Fibroblast of lung (primary cell): ENCODE data around the gene SNRPD3. TPM values are rescaled to one million over a fixed set of nuclear protein-coding genes. Genes with fewer than 3 reads are reported as not detected.

Experiments used
- DNase-seq, 2 donors: peaks; one replicate each; pipeline versions ENCODE4 v3.0.0 to v3.0.0-alpha.2; 2010; ENCODE audit warnings: low read depth in 2 of 2
- H2AFZ ChIP-seq: 2 replicates; pipeline ENCODE4 v1.5.1; 2012; ENCODE audit warnings: low read length, control low read depth, inconsistent platforms
- H3K27ac ChIP-seq: 2 replicates; pipeline ENCODE4 v1.5.1; 2011; ENCODE audit warnings: low read length, control low read depth; ENCODE audit not compliant: insufficient read depth
- H3K27me3 ChIP-seq: 2 replicates; pipeline ENCODE4 v1.5.1; 2011; ENCODE audit warnings: mild to moderate bottlenecking, low read length; ENCODE audit not compliant: control insufficient read depth, insufficient read depth
- H3K36me3 ChIP-seq: 2 replicates; pipeline ENCODE4 v1.5.1; 2011; ENCODE audit warnings: low read length; ENCODE audit not compliant: control insufficient read depth, insufficient read depth
- H3K4me1 ChIP-seq: 2 replicates; pipeline ENCODE4 v1.5.1; 2011; ENCODE audit warnings: low read length; ENCODE audit not compliant: control insufficient read depth, insufficient read depth; ENCODE audit errors: extremely low read depth
- H3K4me2 ChIP-seq: 2 replicates; pipeline ENCODE4 v1.5.1; 2011; ENCODE audit warnings: low read length, control low read depth; ENCODE audit not compliant: insufficient read depth; ENCODE audit errors: extremely low read depth
- H3K4me3 ChIP-seq, 4 experiments: fragments of 200-600 bp in 1 of 4; sonication (generic) in 1 of 4; replicated peaks in 1 of 4; 2 replicates each; pipeline ENCODE4 v1.5.1; 2011 to 2016; ENCODE audit warnings: low read length in 4 of 4, low read depth in 3 of 4, mild to moderate bottlenecking in 3 of 4, control low read depth in 2 of 4, inconsistent platforms in 1 of 4, mixed read lengths in 1 of 4; ENCODE audit not compliant: insufficient read depth in 1 of 4; ENCODE audit errors: control extremely low read depth in 1 of 4
- H3K79me2 ChIP-seq: 2 replicates; pipeline ENCODE4 v1.5.1; 2012; ENCODE audit warnings: mild to moderate bottlenecking, low read length, inconsistent platforms; ENCODE audit not compliant: control insufficient read depth, insufficient read depth
- H3K9ac ChIP-seq: 2 replicates; pipeline ENCODE4 v1.5.1; 2011; ENCODE audit warnings: mild to moderate bottlenecking, low read length, control low read depth; ENCODE audit not compliant: insufficient read depth
- H3K9me3 ChIP-seq: 2 replicates; pipeline ENCODE4 v1.5.1; 2012; ENCODE audit warnings: low read depth, low read length; ENCODE audit not compliant: control insufficient read depth, insufficient read depth
- H4K20me1 ChIP-seq: 2 replicates; pipeline ENCODE4 v1.5.1; 2011; ENCODE audit warnings: low read length; ENCODE audit not compliant: control insufficient read depth, insufficient read depth; ENCODE audit errors: extremely low read depth
- CTCF ChIP-seq, 2 donors: IDR thresholded peaks in 1 of 2; conservative IDR thresholded peaks in 1 of 2; 1 replicate in 1 of 2; 2 replicates in 1 of 2; pipeline ENCODE4 v1.5.1; 2011 to 2012; ENCODE audit warnings: low read length in 2 of 2, control low read depth in 1 of 2, inconsistent platforms in 1 of 2, low read depth in 1 of 2, mild to moderate bottlenecking in 1 of 2
- EZH2 ChIP-seq: IDR thresholded peaks from 2 replicates; pipeline ENCODE4 v1.5.1; 2012; ENCODE audit warnings: low read length, control low read depth, mild to moderate bottlenecking; ENCODE audit errors: missing control alignments
- polyA plus RNA-seq, 2 donors: library from polyadenylated mRNA; depleted of rRNA in 1 of 2; stranded (reverse) in 1 of 2; unstranded in 1 of 2; fragments of >200 nt; gene quantifications; 2 replicates each; pipeline ENCODE4 v1.2.1, GENCODE V29; 2011 to 2012; ENCODE audit warnings: missing spikeins in 1 of 2
- total RNA-seq: library from RNA; depleted of rRNA; stranded (reverse); fragments of >200 nt; gene quantifications from 2 replicates; pipeline ENCODE4 v1.2.1, GENCODE V29; 2014

The SNRPD3 gene
- total and polyA plus RNA-seq, 2 donors (not counting 1 experiment from before 2014, with no cell fraction given), result 114 to 151 TPM

- Histone ChIP-seq H3K9ac (no peak overlapping the region), H3K79me2 (no peaks in the 10 kb centered on the region), H3K9me3 (no peaks in the 10 kb centered on the region), H3K27ac (no peak overlapping the region), H3K4me3 (no peak overlapping the region), H3K27me3 (no peaks in the 10 kb centered on the region), H3K36me3 (peaks cover 4% of the 10 kb centered on the region), H2AFZ (no peak overlapping the region), H4K20me1 (no peaks in the 10 kb centered on the region), H3K4me2 (no peak overlapping the region), H3K4me1 (peaks cover 4% of the 10 kb centered on the region)
- no peak for DNase-seq
- TF ChIP-seq EZH2, result no peak
Observed at GRCh38 chr22:24585927-24586546, 30.2 kb downstream of the SNRPD3 start.

GRCh38 chr22:24587251-24587650 lies 31.5 kb downstream of the SNRPD3 start:
- Histone ChIP-seq H3K9me3 (no peaks in the 10 kb centered on the region), H3K79me2 (no peaks in the 10 kb centered on the region), H3K9ac (no peak overlapping the region), H3K27me3 (no peaks in the 10 kb centered on the region), H3K27ac (no peak overlapping the region), H3K4me3 (no peak overlapping the region), H4K20me1 (no peaks in the 10 kb centered on the region), H2AFZ (no peak overlapping the region), H3K4me2 (no peak overlapping the region), H3K4me1 (peaks cover 4% of the 10 kb centered on the region), H3K36me3 (peaks cover 4% of the 10 kb centered on the region)
- DNase-seq, result no peak
- no peak for TF ChIP-seq CTCF (conservative IDR thresholded peaks at IDR 0.05 in 1 of 2, IDR thresholded peaks at IDR 0.05 in 1 of 2; ENCODE audit: low read depth in 1 of 2, low read length in 2 of 2)
- TF ChIP-seq EZH2, result no peak

GRCh38 chr22:24587948-24588347 lies 32.1 kb downstream of the SNRPD3 start:
- Histone ChIP-seq H4K20me1 (no peaks in the 10 kb centered on the region), H3K27me3 (no peaks in the 10 kb centered on the region), H3K4me3 (no peak overlapping the region), H3K36me3 (peaks cover 4% of the 10 kb centered on the region), H3K27ac (no peak overlapping the region), H2AFZ (no peak overlapping the region), H3K4me1 (peaks cover 4% of the 10 kb centered on the region), H3K9ac (no peak overlapping the region), H3K9me3 (no peaks in the 10 kb centered on the region), H3K79me2 (no peaks in the 10 kb centered on the region), H3K4me2 (no peak overlapping the region)
- TF ChIP-seq EZH2 (no peak), CTCF (conservative IDR thresholded peaks at IDR 0.05 in 1 of 2, IDR thresholded peaks at IDR 0.05 in 1 of 2; ENCODE audit: low read depth in 1 of 2, low read length in 2 of 2) (no peak)
- no peak for DNase-seq
